Measurements from ENCODE around the gene COX5A.

DNA sequence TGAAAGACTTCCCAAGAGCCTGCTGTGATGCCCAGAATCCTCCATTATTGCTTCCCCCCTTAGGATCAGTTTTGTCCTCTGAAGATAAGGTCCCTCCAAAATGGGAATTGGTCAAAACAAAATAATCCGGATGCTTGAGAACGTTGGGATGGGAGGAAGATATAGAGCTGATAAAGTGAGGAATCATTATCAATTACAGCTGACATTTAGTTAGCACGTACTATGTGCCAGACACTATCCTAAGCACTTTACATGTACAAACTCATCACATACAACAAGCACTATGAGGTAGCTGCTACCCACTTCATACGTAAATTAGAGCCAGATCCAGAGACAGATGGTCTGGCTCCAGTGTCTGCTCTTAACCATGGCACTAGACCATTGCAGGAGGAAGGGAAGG, 25.3 kb upstream of the COX5A start:
- TF ChIP-seq EZH2 (IDR thresholded peaks at IDR 0.05; ENCODE audit: insufficient read depth, low read length), result no peak
- TF ChIP-seq, protein P1, sequence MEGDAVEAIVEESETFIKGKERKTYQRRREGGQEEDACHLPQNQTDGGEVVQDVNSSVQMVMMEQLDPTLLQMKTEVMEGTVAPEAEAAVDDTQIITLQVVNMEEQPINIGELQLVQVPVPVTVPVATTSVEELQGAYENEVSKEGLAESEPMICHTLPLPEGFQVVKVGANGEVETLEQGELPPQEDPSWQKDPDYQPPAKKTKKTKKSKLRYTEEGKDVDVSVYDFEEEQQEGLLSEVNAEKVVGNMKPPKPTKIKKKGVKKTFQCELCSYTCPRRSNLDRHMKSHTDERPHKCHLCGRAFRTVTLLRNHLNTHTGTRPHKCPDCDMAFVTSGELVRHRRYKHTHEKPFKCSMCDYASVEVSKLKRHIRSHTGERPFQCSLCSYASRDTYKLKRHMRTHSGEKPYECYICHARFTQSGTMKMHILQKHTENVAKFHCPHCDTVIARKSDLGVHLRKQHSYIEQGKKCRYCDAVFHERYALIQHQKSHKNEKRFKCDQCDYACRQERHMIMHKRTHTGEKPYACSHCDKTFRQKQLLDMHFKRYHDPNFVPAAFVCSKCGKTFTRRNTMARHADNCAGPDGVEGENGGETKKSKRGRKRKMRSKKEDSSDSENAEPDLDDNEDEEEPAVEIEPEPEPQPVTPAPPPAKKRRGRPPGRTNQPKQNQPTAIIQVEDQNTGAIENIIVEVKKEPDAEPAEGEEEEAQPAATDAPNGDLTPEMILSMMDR (IDR thresholded peaks at IDR 0.05; ENCODE audit: insufficient read depth, low read depth, low read length), result no peak

Data from astrocyte (in vitro differentiated cells and primary cell).